Small intestine (tissue), 7 donors: ENCODE data around the gene AFG3L2. TPM values are rescaled to one million over a fixed set of nuclear protein-coding genes. Genes with fewer than 3 reads are reported as not detected.

Source experiments
- DNase-seq, 2 donors: peaks; one replicate each; pipeline versions ENCODE4 v3.0.0 to v3.0.0-alpha.2; 2013
- FAIRE-seq: peaks from 2 replicates; lab custom pipeline; 2012; peaks lifted over from hg19 to GRCh38; lab: Jason Lieb, UNC
- H3K27ac ChIP-seq, 3 donors: one replicate each; pipeline ENCODE4 v1.5.1; 2013; ENCODE audit warnings: low read length in 2 of 3, mild to moderate bottlenecking in 2 of 3, control low read depth in 1 of 3, inconsistent platforms in 1 of 3, low read depth in 1 of 3, moderate library complexity in 1 of 3
- H3K27me3 ChIP-seq, 3 donors: one replicate each; pipeline ENCODE4 v1.6.1; 2013; ENCODE audit warnings: low read length in 3 of 3, inconsistent platforms in 1 of 3; ENCODE audit not compliant: control insufficient read depth in 3 of 3, insufficient read depth in 3 of 3
- H3K36me3 ChIP-seq, 3 donors: one replicate each; pipeline ENCODE4 v1.6.1; 2013; ENCODE audit warnings: low read length in 3 of 3, inconsistent platforms in 1 of 3, low read depth in 1 of 3, mild to moderate bottlenecking in 1 of 3, moderate library complexity in 1 of 3; ENCODE audit not compliant: control insufficient read depth in 3 of 3, insufficient read depth in 2 of 3
- H3K4me1 ChIP-seq, 3 donors: one replicate each; pipeline ENCODE4 v1.6.1; 2013; ENCODE audit warnings: low read length in 2 of 3, inconsistent platforms in 1 of 3, low read depth in 1 of 3, mild to moderate bottlenecking in 1 of 3, moderate library complexity in 1 of 3; ENCODE audit not compliant: control insufficient read depth in 3 of 3, insufficient read depth in 2 of 3
- H3K4me3 ChIP-seq, 3 donors: one replicate each; pipeline ENCODE4 v1.5.1; 2013; ENCODE audit warnings: low read length in 3 of 3, control low read depth in 1 of 3, inconsistent platforms in 1 of 3, low read depth in 1 of 3, mild to moderate bottlenecking in 1 of 3, moderate library complexity in 1 of 3
- H3K9me3 ChIP-seq, 2 donors: one replicate each; pipeline ENCODE4 v1.6.1; 2013; ENCODE audit warnings: low read depth in 1 of 2, low read length in 1 of 2; ENCODE audit not compliant: control insufficient read depth in 2 of 2, insufficient read depth in 1 of 2
- WGBS, 3 donors: extraction: QIAGEN DNeasy Blood & Tissue Kit; methylation state at CpG; one replicate each; pipeline ENCODE4 v1.1.7; 2013; 5-methylcytosine and 5-hydroxymethylcytosine counted together
- polyA plus RNA-seq, 4 donors: library from polyadenylated mRNA; stranded (reverse) in 3 of 4; unstranded in 1 of 4; fragments of 200-250 nt in 3 of 4; fragments of 120-200 nt in 1 of 4; gene quantifications; one replicate each; pipeline versions ENCODE4 v1.2.1 to v1.2.3, GENCODE V29; 2013
- donor health status: healthy with polysubstance abuse.
- donor health status: control.
- donor health status: control.
- donor health status: Bipolar disorder and iron deficiency.
- donor health status: healthy.

Gene AFG3L2
- polyA plus RNA-seq, 4 donors = 63.4 to 89.9 (median 75.5) TPM

DNA sequence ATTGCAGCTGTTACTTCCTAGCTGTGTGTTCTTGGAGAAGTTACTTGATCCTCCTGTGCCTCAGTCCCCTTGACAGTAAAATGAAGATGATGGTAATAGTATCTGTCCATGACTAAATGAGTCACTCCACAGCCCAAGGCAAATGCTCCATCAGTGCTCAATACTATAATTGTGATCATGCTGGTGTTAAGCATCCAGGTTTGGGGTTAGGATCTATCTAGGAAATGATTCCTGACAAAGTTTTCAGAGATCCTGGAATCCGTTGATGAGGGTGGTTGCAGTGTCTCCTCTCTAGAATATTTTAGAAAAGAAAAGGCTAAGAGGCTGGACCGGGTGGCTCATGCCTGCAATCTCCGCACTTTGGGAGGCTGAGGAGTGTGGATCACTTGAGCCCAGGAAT is 28.0 kb upstream of the AFG3L2 start:
- no peak for FAIRE-seq

DNA sequence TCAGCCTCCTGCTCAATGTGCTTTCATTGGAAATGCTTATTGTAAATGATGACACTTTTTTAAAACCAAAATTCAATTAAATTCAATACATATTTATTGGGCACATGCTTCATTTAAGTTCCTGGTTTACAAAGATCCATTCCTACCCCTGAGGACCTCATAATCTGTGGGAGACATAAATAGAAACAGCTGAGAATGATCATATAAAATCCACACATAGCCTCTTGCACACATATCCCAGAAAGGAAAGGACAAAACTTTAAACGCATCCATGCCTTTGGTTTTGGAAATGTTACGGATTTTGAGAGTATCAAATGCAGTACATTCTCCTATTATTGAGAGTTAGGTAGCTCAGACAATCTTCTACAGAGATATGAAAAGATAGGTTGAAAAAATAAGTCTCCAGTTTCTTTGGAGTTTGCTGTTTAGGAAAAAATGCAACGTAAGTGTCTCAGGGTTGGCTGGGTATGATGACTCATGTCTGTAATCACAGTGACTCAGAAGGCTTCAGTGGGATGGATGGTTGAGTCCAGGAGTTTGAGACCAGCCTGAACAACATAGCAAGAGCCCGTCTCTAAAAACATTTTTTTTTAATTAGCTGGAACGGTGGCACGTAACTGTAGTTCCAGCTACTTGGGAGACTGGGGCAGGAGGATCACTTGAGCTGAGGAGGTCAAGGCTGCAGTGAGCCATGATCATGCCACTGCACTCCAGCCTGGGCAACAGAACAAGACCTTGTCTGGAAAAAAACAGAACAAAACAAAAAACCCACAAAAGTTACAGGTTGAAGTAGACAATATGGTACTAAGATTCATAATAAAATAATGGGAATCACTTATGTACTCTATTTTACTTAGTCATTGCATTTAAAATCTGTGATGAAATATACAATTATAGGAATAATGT is 26.8 kb upstream of the AFG3L2 start:
- Histone ChIP-seq H3K4me1 (peaks cover 0 to 6% (median 3%) of the 10 kb centered on the region in 3 donors), H3K27me3 (peaks cover 0 to 3% (median 0%) of the 10 kb centered on the region in 3 donors), H3K9me3 (no peaks in the 10 kb centered on the region), H3K27ac (no peak overlapping the region), H3K36me3 (no peaks in the 10 kb centered on the region), H3K4me3 (no peak overlapping the region)
- FAIRE-seq (no peak), DNase-seq (peak; percentile 39 to 56)
- WGBS, 3 donors = 48 to 58% (median 54%) methylated on average over 6 of the region's 6 CpGs

More for the DNA sequence above, 28.0 kb upstream of the AFG3L2 start:
- peaks cover 0 to 3% (median 0%) of the 10 kb centered on the region in 3 donors for H3K27me3 ChIP-seq
- peaks cover 0 to 6% (median 3%) of the 10 kb centered on the region in 3 donors for H3K4me1 ChIP-seq
- no peak overlapping the region for H3K4me3 ChIP-seq
- H3K36me3 ChIP-seq = no peaks in the 10 kb centered on the region
- 74 to 85% (median 82%) methylated on average over 3 of the region's 3 CpGs for WGBS, 3 donors
- H3K9me3 ChIP-seq = no peaks in the 10 kb centered on the region
- H3K27ac ChIP-seq = no peak overlapping the region
- DNase-seq = no peak

DNA sequence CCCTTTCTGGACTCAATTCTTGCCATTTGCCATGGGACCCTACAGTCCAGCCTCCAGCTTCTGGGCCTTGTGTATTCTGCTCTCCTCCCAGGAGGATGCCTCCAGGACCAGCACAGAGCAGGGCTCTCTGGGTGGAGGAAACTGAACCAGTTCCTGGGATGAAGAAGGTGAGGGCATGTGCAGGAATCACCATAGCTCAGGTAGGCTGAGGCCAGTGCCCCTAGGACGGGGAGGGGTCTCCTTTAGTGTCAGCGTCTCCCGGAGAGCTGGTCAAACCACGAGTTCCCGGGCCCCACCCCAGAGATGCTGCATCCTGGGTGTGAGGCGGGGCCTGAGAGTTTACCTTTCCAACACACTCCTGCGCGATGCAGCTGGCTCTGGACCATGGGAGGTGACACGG is 24.9 kb upstream of the AFG3L2 start:
- H3K27ac ChIP-seq = no peak overlapping the region
- peak in 1 of 2 donors; percentile 15 for DNase-seq
- no peaks in the 10 kb centered on the region for H3K9me3 ChIP-seq
- FAIRE-seq = no peak
- H3K36me3 ChIP-seq = no peaks in the 10 kb centered on the region
- H3K4me3 ChIP-seq = no peak overlapping the region
- 24 to 65% (median 32%) methylated on average over 9 of the region's 9 CpGs for WGBS, 3 donors
- peaks cover 0 to 6% (median 3%) of the 10 kb centered on the region in 3 donors for H3K4me1 ChIP-seq
- peaks cover 0 to 3% (median 0%) of the 10 kb centered on the region in 3 donors for H3K27me3 ChIP-seq

DNA sequence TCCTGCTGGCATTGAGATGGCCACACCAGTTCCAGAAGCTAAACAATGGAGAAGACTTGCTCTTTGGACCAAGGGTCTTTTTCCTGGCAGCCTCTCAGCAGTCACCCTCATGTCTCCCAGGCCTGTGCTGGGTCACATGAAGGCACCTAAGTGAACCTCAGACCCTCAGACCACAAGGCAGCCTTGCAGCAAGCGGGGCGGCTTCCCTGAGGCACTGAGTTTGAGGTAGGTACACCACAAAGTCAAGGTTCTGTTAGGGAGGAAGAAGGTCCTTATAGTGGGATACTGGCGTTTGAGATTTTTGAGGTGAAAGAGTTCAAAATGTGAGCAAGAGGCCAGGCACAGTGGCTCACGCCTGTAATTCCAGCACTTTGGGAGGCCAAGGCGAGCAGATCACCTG is 22.2 kb upstream of the AFG3L2 start:
- Histone ChIP-seq H3K36me3 (no peaks in the 10 kb centered on the region), H3K27ac (no peak overlapping the region), H3K4me3 (no peak overlapping the region), H3K27me3 (peaks cover 0 to 3% (median 0%) of the 10 kb centered on the region in 3 donors), H3K9me3 (no peaks in the 10 kb centered on the region), H3K4me1 (peaks cover 0 to 4% (median 0%) of the 10 kb centered on the region in 3 donors)
- FAIRE-seq (no peak), DNase-seq (no peak)
- WGBS, 3 donors = 87 to 92% (median 91%) methylated on average over 5 of the region's 5 CpGs

DNA sequence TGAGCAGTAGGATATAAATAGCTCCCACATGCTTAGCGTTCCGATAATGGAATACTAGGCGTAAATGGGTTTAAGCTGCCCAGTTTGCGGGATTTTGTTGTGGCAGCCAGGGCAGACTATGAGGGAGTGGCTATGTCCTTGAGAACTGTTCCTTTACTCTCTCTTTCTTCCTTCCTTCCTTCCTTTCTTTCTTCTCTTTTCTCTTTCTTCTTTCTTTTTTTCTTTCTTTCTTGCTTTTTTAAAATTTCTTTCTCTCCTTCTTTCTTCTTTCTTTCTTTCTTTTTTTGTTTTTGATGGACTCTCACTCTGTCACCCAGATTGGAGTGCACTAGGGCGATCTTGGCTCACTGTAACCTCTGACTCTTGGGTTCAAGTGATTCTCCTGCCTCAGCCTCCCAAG is 21.6 kb upstream of the AFG3L2 start:
- WGBS, 3 donors = 84 to 95% (median 89%) methylated on average over 5 of the region's 5 CpGs
- Histone ChIP-seq H3K27ac (no peak overlapping the region), H3K4me1 (peaks cover 0 to 9% (median 0%) of the 10 kb centered on the region in 3 donors), H3K4me3 (no peak overlapping the region), H3K36me3 (no peaks in the 10 kb centered on the region), H3K27me3 (peaks cover 0 to 3% (median 0%) of the 10 kb centered on the region in 3 donors), H3K9me3 (no peaks in the 10 kb centered on the region)
- DNase-seq = no peak
- FAIRE-seq = no peak

DNA sequence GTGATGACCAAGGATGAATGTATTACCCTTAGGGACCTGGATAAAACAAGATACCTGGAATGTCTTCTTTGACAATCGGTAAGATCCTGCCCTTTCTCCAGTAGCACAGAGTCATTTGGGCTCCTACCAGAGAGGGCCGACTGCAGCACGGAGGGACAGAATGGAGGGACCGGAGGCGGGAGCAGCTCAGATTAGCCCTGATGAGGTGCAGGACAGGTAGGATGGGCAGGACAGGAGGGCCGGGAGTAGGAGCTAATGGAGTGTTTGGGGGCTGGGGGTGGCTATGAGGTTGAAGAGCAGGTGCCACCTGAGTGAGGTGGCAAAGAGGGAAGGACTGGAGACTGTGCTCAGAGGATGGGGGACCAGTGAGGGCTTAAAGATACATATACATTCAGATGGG is 20.8 kb upstream of the AFG3L2 start:
- FAIRE-seq = no peak
- Histone ChIP-seq H3K36me3 (no peaks in the 10 kb centered on the region), H3K9me3 (no peaks in the 10 kb centered on the region), H3K27me3 (peaks cover 0 to 1% (median 0%) of the 10 kb centered on the region in 3 donors), H3K27ac (no peak overlapping the region), H3K4me1 (peaks cover 0 to 9% (median 0%) of the 10 kb centered on the region in 3 donors), H3K4me3 (no peak overlapping the region)
- DNase-seq = no peak
- WGBS, 3 donors = 86 to 89% (median 87%) methylated on average over 6 of the region's 6 CpGs

DNA sequence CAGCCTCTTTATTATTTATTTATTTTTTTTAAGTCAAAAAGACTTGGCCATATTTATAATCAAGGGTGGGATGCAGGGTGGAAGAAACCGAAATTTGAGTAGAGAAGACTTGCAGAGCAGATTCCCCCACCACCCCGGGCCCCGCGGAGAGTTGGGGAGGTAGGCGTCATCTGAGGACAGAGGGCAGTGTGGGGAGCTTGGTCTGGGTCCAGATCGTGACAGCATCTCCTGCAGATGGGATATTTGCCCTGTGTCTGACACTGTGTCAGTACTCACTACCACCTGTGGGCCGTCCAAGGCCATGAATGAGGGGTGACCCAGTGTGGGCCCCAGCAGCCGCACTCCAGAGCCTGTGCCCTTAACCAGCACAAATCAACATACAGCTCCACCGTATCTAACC is 20.2 kb upstream of the AFG3L2 start:
- Histone ChIP-seq H3K4me3 (no peak overlapping the region), H3K36me3 (no peaks in the 10 kb centered on the region), H3K27ac (no peak overlapping the region), H3K9me3 (no peaks in the 10 kb centered on the region), H3K27me3 (no peaks in the 10 kb centered on the region), H3K4me1 (peaks cover 0 to 9% (median 0%) of the 10 kb centered on the region in 3 donors)
- WGBS, 3 donors = 90 to 92% (median 90%) methylated on average over 9 of the region's 9 CpGs
- FAIRE-seq (no peak), DNase-seq (no peak)

DNA sequence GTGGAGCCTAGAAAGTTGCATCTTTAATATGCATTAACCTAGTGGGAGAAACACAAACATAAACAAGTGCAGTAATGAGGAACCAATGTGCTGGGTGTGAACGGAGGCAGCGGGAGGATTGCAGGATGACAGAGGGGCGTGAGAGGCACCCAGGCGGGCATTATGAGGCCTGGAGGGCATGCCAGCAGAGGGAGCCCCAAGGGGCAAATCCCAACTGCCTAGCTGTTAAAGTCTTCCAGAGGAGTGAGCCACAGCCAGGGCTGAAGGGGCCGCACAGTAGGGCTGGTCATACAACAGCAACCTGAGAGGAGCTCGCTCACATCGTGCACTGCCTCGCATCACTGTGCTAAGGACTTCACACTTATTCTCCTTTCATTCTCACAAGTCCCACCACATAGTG is 17.4 kb upstream of the AFG3L2 start:
- 58 to 70% (median 63%) methylated on average over 7 to 8 of the region's 8 CpGs for WGBS, 3 donors

More for the DNA sequence above, 17.4 kb upstream of the AFG3L2 start:
- Histone ChIP-seq H3K27me3 (no peaks in the 10 kb centered on the region), H3K27ac (peak overlapping the region in 1 of 3 donors; percentile 77), H3K4me1 (peaks cover 0 to 9% (median 0%) of the 10 kb centered on the region in 3 donors), H3K9me3 (no peaks in the 10 kb centered on the region), H3K4me3 (no peak overlapping the region), H3K36me3 (no peaks in the 10 kb centered on the region)
- FAIRE-seq (no peak), DNase-seq (no peak)
